ENCODE data around the gene CYBB. TPM values are rescaled to one million over a fixed set of nuclear protein-coding genes. Genes with fewer than 3 reads are reported as not detected.

Gene CYBB
- polyA plus RNA-seq, 1 experiment = not detected

DNA sequence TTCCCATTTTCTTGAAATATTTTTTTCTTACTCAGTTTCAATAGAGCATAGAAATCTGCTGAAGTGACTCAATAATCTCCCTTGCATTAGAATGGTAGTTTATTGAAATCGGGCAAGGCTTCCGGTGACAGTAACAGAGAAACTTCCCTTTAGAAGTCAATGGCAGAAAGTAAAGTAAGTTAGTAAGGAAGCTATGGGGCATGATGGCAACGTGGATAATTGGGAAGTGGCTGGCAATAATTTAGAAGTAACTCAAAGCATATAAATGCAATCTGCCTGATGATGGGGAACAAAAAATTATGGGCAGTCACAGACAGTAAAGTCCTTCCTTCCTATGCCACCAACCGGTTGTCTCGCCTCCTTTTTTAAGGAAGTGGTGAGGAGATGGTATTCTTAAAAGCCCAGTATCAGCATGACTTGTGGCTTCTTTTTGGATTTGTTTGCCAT, 7.6 kb downstream of the CYBB start:
- H3K27ac ChIP-seq (ENCODE audit: low read depth, low read length) = no peak overlapping the region
- no peaks in the 10 kb centered on the region for H3K9me3 ChIP-seq (ENCODE audit: control insufficient read depth, insufficient read depth, low read length)
- no peak for DNase-seq (ENCODE audit: low read depth, low spot score)
- ChIA-PET CTCF (interaction anchor here (0.5 to 0.6 kb wide), 2 partner anchors 39 to 57 kb away, joined by 3 read pairs; no protein-coding TSS in a partner anchor), POLR2A (no interaction called here)
- no peak overlapping the region for H3K4me3 ChIP-seq (ENCODE audit: low read depth, low read length)
- TF ChIP-seq, protein P1, sequence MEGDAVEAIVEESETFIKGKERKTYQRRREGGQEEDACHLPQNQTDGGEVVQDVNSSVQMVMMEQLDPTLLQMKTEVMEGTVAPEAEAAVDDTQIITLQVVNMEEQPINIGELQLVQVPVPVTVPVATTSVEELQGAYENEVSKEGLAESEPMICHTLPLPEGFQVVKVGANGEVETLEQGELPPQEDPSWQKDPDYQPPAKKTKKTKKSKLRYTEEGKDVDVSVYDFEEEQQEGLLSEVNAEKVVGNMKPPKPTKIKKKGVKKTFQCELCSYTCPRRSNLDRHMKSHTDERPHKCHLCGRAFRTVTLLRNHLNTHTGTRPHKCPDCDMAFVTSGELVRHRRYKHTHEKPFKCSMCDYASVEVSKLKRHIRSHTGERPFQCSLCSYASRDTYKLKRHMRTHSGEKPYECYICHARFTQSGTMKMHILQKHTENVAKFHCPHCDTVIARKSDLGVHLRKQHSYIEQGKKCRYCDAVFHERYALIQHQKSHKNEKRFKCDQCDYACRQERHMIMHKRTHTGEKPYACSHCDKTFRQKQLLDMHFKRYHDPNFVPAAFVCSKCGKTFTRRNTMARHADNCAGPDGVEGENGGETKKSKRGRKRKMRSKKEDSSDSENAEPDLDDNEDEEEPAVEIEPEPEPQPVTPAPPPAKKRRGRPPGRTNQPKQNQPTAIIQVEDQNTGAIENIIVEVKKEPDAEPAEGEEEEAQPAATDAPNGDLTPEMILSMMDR (IDR thresholded peaks at IDR 0.05; ENCODE audit: low read depth, low read length) = no peak
- no peaks in the 10 kb centered on the region for H3K27me3 ChIP-seq (ENCODE audit: control insufficient read depth, insufficient read depth, low read length)

DNA sequence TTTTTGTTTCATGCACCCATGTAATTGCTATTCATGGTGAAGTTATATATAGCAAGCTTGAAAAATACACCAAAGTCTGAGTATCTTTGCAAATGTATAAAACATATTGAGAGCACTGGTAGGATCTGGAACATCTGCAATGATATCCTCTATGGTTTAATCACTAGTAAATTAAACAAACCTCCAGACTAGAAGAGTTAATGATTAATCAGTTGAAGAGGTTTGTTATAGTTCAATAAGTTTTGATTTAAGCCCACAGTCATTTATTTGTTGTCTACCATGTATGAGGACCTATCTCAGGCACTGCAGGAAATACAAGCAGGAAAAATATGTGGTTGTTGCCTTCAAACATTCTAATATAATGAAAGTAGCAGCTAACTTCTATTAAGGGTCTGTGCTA, 16.5 kb downstream of the CYBB start:
- DNase-seq (ENCODE audit: low read depth, low spot score) = no peak
- Histone ChIP-seq H3K27ac (ENCODE audit: low read depth, low read length) (no peak overlapping the region), H3K4me3 (ENCODE audit: low read depth, low read length) (no peak overlapping the region), H3K27me3 (ENCODE audit: control insufficient read depth, insufficient read depth, low read length) (no peaks in the 10 kb centered on the region), H3K9me3 (ENCODE audit: control insufficient read depth, insufficient read depth, low read length) (no peaks in the 10 kb centered on the region)
- CTCF ChIA-PET = no interaction called here
- POLR2A ChIA-PET = no interaction called here
- TF ChIP-seq, protein P1 (IDR thresholded peaks at IDR 0.05; ENCODE audit: low read depth, low read length) = no peak

DNA sequence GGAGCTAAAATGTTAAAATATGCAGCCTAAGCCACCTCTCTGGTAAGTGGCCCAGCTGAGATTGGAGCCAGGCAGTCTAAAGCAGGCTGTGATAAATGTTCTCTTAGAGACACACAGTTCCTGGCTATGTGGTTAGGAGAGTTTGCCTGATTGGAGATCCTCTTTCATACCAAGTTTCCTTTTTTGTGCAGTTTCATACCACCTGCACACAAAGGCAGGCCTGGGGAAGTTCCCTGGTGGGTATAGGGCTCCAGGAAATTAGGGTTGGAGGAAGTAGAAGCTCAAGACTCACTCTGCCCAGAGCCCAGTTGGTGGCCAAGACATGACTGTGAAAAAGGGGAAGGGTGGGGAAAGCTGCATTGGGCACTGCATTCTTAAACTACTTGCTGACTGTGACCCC, 16.9 kb downstream of the CYBB start:
- Histone ChIP-seq H3K27ac (ENCODE audit: low read depth, low read length) (no peak overlapping the region), H3K27me3 (ENCODE audit: control insufficient read depth, insufficient read depth, low read length) (no peaks in the 10 kb centered on the region), H3K9me3 (ENCODE audit: control insufficient read depth, insufficient read depth, low read length) (no peaks in the 10 kb centered on the region), H3K4me3 (ENCODE audit: low read depth, low read length) (no peak overlapping the region)
- TF ChIP-seq, protein P1 (IDR thresholded peaks at IDR 0.05; ENCODE audit: low read depth, low read length) = no peak
- POLR2A ChIA-PET = no interaction called here
- no peak for DNase-seq (ENCODE audit: low read depth, low spot score)
- CTCF ChIA-PET = no interaction called here

DNA sequence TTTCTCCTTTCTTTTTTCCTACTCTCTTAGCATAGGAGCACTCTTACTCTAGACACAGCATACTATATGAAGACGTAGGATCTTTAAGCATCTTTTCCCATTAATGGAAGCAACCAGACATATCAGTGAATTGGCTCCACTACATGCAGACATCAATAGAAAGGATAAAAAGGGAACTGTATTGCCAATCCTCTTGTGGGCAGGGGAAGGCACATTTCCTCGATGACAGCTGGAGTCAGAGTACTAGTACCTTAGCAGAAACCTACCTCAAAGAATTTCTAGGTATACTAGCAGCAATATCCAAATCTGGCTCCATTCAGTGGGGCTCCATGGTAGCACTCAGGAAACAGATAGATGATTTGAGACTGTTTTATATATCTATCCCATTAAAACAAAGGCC, 20.1 kb downstream of the CYBB start:
- Histone ChIP-seq H3K27me3 (ENCODE audit: control insufficient read depth, insufficient read depth, low read length) (no peaks in the 10 kb centered on the region), H3K4me3 (ENCODE audit: low read depth, low read length) (no peak overlapping the region), H3K27ac (ENCODE audit: low read depth, low read length) (no peak overlapping the region), H3K9me3 (ENCODE audit: control insufficient read depth, insufficient read depth, low read length) (no peaks in the 10 kb centered on the region)
- DNase-seq (ENCODE audit: low read depth, low spot score) = no peak
- CTCF ChIA-PET = no interaction called here
- POLR2A ChIA-PET = no interaction called here
- TF ChIP-seq, protein P1 (IDR thresholded peaks at IDR 0.05; ENCODE audit: low read depth, low read length) = no peak

DNA sequence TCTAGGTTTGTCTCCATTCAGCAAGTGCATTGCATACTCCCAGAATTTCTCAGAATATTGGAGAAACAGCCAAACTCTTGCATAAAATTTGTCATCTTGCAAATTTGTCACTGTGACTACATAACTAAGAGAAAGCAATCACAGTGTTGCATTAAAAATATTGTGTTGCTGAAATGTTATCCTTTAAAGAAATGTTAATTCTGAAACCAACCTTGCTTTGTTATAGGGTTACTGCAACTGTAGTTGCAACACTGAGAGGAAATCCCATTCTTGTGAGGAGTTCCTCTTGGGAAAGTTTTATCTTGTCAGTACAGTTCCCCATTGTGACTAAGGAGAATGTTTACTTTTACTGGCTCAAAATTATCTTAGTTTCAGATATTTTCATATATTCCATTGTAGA, 20.9 kb downstream of the CYBB start:
- no peak for DNase-seq (ENCODE audit: low read depth, low spot score)
- no peak overlapping the region for H3K27ac ChIP-seq (ENCODE audit: low read depth, low read length)
- POLR2A ChIA-PET = no interaction called here
- TF ChIP-seq, protein P1 (IDR thresholded peaks at IDR 0.05; ENCODE audit: low read depth, low read length) = no peak
- CTCF ChIA-PET = no interaction called here
- no peak overlapping the region for H3K4me3 ChIP-seq (ENCODE audit: low read depth, low read length)
- H3K9me3 ChIP-seq (ENCODE audit: control insufficient read depth, insufficient read depth, low read length) = no peaks in the 10 kb centered on the region
- no peaks in the 10 kb centered on the region for H3K27me3 ChIP-seq (ENCODE audit: control insufficient read depth, insufficient read depth, low read length)
